ENCODE results near the gene NKX6-1.

Gene NKX6-1

GRCh38 chr4:84496706-84497503 lies 2.2 kb downstream of the NKX6-1 start:
- Histone ChIP-seq H3K4me1 (ENCODE audit: insufficient read depth, poor library complexity, severe bottlenecking) (no peaks in the 10 kb centered on the region), H3K4me3 (ENCODE audit: severe bottlenecking) (no peak overlapping the region), H3K9me3 (ENCODE audit: severe bottlenecking) (no peaks in the 10 kb centered on the region), H3K27ac (ENCODE audit: poor library complexity, severe bottlenecking) (no peak overlapping the region), H3K36me3 (ENCODE audit: low read depth) (no peaks in the 10 kb centered on the region), H3K27me3 (ENCODE audit: insufficient read depth, poor library complexity, severe bottlenecking) (peaks cover 100% of the 10 kb centered on the region)
- no peak for DNase-seq (ENCODE audit: low spot score)
- TF ChIP-seq, protein P1, sequence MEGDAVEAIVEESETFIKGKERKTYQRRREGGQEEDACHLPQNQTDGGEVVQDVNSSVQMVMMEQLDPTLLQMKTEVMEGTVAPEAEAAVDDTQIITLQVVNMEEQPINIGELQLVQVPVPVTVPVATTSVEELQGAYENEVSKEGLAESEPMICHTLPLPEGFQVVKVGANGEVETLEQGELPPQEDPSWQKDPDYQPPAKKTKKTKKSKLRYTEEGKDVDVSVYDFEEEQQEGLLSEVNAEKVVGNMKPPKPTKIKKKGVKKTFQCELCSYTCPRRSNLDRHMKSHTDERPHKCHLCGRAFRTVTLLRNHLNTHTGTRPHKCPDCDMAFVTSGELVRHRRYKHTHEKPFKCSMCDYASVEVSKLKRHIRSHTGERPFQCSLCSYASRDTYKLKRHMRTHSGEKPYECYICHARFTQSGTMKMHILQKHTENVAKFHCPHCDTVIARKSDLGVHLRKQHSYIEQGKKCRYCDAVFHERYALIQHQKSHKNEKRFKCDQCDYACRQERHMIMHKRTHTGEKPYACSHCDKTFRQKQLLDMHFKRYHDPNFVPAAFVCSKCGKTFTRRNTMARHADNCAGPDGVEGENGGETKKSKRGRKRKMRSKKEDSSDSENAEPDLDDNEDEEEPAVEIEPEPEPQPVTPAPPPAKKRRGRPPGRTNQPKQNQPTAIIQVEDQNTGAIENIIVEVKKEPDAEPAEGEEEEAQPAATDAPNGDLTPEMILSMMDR (IDR thresholded peaks at IDR 0.05; ENCODE audit: poor library complexity, severe bottlenecking), result no peak
- no peak for ATAC-seq (ENCODE audit: low read depth)

DNA sequence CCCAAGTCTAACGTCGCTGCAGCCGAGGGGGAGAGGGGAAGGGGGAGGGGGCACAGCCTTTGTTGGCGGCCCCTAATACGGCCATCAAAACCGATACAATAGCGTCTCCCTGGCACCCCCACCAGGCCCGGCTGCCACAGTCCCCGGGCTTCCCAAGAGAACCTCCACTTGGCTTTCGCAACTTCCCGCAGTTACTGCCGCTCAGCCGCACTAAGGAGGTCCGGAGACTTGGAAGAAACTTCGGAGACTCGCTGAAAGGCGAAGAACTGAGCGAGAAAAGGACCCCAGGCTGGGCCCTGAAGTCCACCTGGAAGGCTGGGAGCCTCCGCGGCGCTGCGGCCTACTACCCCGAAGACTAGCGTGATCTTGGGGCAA lies 2.8 kb downstream of the NKX6-1 start:
- no peaks in the 10 kb centered on the region for H3K9me3 ChIP-seq (ENCODE audit: severe bottlenecking)
- DNase-seq (ENCODE audit: low spot score) (no peak), ATAC-seq (ENCODE audit: low read depth) (no peak)
- TF ChIP-seq, protein P1 (IDR thresholded peaks at IDR 0.05; ENCODE audit: poor library complexity, severe bottlenecking), result no peak
- H3K4me3 ChIP-seq (ENCODE audit: severe bottlenecking), result no peak overlapping the region
- H3K27ac ChIP-seq (ENCODE audit: poor library complexity, severe bottlenecking), result no peak overlapping the region
- H3K27me3 ChIP-seq (ENCODE audit: insufficient read depth, poor library complexity, severe bottlenecking), result peaks cover 100% of the 10 kb centered on the region
- H3K36me3 ChIP-seq (ENCODE audit: low read depth), result no peaks in the 10 kb centered on the region
- no peaks in the 10 kb centered on the region for H3K4me1 ChIP-seq (ENCODE audit: insufficient read depth, poor library complexity, severe bottlenecking)

- H3K4me1 ChIP-seq (ENCODE audit: insufficient read depth, poor library complexity, severe bottlenecking), result no peaks in the 10 kb centered on the region
- H3K27ac ChIP-seq (ENCODE audit: poor library complexity, severe bottlenecking), result no peak overlapping the region
- H3K4me3 ChIP-seq (ENCODE audit: severe bottlenecking), result no peak overlapping the region
- no peak for DNase-seq (ENCODE audit: low spot score)
- no peaks in the 10 kb centered on the region for H3K36me3 ChIP-seq (ENCODE audit: low read depth)
- no peaks in the 10 kb centered on the region for H3K9me3 ChIP-seq (ENCODE audit: severe bottlenecking)
- no peak for ATAC-seq (ENCODE audit: low read depth)
- H3K27me3 ChIP-seq (ENCODE audit: insufficient read depth, poor library complexity, severe bottlenecking), result peaks cover 100% of the 10 kb centered on the region
- TF ChIP-seq, protein P1 (IDR thresholded peaks at IDR 0.05; ENCODE audit: poor library complexity, severe bottlenecking), result no peak
These were observed 3.3 kb downstream of the NKX6-1 start for GRCh38 chr4:84495794-84496261.

- Histone ChIP-seq H3K4me1 (ENCODE audit: insufficient read depth, poor library complexity, severe bottlenecking) (no peaks in the 10 kb centered on the region), H3K27ac (ENCODE audit: poor library complexity, severe bottlenecking) (no peak overlapping the region), H3K27me3 (ENCODE audit: insufficient read depth, poor library complexity, severe bottlenecking) (peaks cover 100% of the 10 kb centered on the region), H3K4me3 (ENCODE audit: severe bottlenecking) (no peak overlapping the region), H3K9me3 (ENCODE audit: severe bottlenecking) (no peaks in the 10 kb centered on the region), H3K36me3 (ENCODE audit: low read depth) (no peaks in the 10 kb centered on the region)
- no peak for ATAC-seq (ENCODE audit: low read depth)
- TF ChIP-seq, protein P1 (IDR thresholded peaks at IDR 0.05; ENCODE audit: poor library complexity, severe bottlenecking), result no peak
- no peak for DNase-seq (ENCODE audit: low spot score)
These were observed 3.8 kb downstream of the NKX6-1 start for GRCh38 chr4:84495118-84495793.

Measured in RWPE2 (cell line).